Muscle of leg (tissue), 11 donors: Measurements from ENCODE around the gene WDTC1. TPM values are rescaled to one million over a fixed set of nuclear protein-coding genes. Genes with fewer than 3 reads are reported as not detected.
"Not testable (repeated sequence)": the region's sequence is repeated elsewhere in the genome, so short reads cannot be mapped to it uniquely, and the experiment has no call there.

Source experiments
- DNase-seq: peaks from one replicate; pipeline ENCODE4 v3.0.0; 2013
- H3K27ac ChIP-seq: one replicate; pipeline ENCODE4 v1.5.1; 2013; ENCODE audit warnings: mild to moderate bottlenecking, low read length, control low read depth
- H3K27me3 ChIP-seq: one replicate; pipeline ENCODE4 v1.6.1; 2013; ENCODE audit warnings: low read length; ENCODE audit not compliant: control insufficient read depth, insufficient read depth
- H3K36me3 ChIP-seq: one replicate; pipeline ENCODE4 v1.6.1; 2013; ENCODE audit warnings: low read length; ENCODE audit not compliant: control insufficient read depth, insufficient read depth
- H3K4me1 ChIP-seq: one replicate; pipeline ENCODE4 v1.6.1; 2013; ENCODE audit warnings: low read length; ENCODE audit not compliant: control insufficient read depth, insufficient read depth
- H3K4me3 ChIP-seq: one replicate; pipeline ENCODE4 v1.5.1; 2013; ENCODE audit warnings: low read length, control low read depth
- H3K9me3 ChIP-seq: replicated peaks from 2 replicates; pipeline ENCODE4 v1.6.1; 2013; ENCODE audit warnings: low read depth, low read length; ENCODE audit not compliant: control insufficient read depth
- WGBS: methylation state at CpG from one replicate; pipeline ENCODE4 v1.1.5; 2013; ENCODE audit warnings: missing lambda C conversion rate; ENCODE audit not compliant: insufficient coverage; 5-methylcytosine and 5-hydroxymethylcytosine counted together
- polyA plus RNA-seq, 8 donors: library from polyadenylated mRNA; unstranded; fragments of 120-200 nt; gene quantifications; one replicate each; pipeline versions ENCODE4 v1.2.1 to v1.2.3, GENCODE V29; 2013; ENCODE audit warnings: inconsistent platforms in 1 of 8, low replicate concordance in 1 of 8; ENCODE audit not compliant: insufficient read length in 8 of 8, insufficient read depth in 1 of 8
- total RNA-seq: library from RNA; stranded (reverse); fragments of 120-200 nt; gene quantifications from one replicate; pipeline ENCODE4 v1.2.4, GENCODE V29; 2013

WDTC1 gene
- total and polyA plus RNA-seq, 9 donors = 11.3 to 30.7 (median 27.4) TPM

GRCh38 chr1:27285274-27285660, 50.8 kb downstream of the WDTC1 start:
- Histone ChIP-seq H3K4me3 (no peak overlapping the region), H3K4me1 (no peaks in the 10 kb centered on the region), H3K27ac (no peak overlapping the region), H3K27me3 (no peaks in the 10 kb centered on the region), H3K9me3 (no peaks in the 10 kb centered on the region), H3K36me3 (peaks cover 25% of the 10 kb centered on the region)
- no peak for DNase-seq
- WGBS = no CpG with 5 or more reads among the region's 2 CpGs

DNA sequence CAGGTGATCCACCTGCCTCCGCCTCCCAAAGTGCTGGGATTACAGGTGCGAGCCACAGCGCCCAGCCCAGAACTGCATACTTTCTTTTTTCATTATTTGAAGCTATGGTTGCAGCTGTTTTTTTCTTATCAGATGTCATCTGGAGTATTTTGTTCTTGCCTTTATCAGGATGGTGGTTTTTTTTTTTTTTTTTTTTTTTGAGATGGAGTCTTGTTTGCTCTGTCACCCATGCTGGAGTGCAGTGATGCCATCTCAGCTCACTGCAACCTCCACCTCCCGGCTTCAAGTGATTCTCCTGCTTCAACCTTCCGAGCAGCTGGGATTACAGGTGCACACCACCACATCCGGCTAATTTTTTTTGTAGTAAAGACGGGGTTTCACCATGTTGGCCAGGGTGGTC, 51.4 kb downstream of the WDTC1 start:
- 95% methylated on average over 4 of the region's 7 CpGs for WGBS
- DNase-seq, H3K4me1 ChIP-seq, H3K27ac ChIP-seq, H3K27me3 ChIP-seq, H3K4me3 ChIP-seq, H3K9me3 ChIP-seq: not testable (repeated sequence)
- H3K36me3 ChIP-seq = peaks cover 30% of the 10 kb centered on the region

GRCh38 chr1:27289125-27289524, 54.7 kb downstream of the WDTC1 start:
- 99% methylated on average over 12 of the region's 29 CpGs for WGBS
- H3K4me1 ChIP-seq, H3K27me3 ChIP-seq, H3K27ac ChIP-seq, DNase-seq, H3K9me3 ChIP-seq, H3K4me3 ChIP-seq: not testable (repeated sequence)
- H3K36me3 ChIP-seq = peaks cover 36% of the 10 kb centered on the region

- no peak overlapping the region for H3K4me3 ChIP-seq
- 94% methylated on average over 3 of the region's 3 CpGs for WGBS
- H3K27ac ChIP-seq = no peak overlapping the region
- H3K36me3 ChIP-seq = peaks cover 47% of the 10 kb centered on the region
- no peaks in the 10 kb centered on the region for H3K9me3 ChIP-seq
- no peak for DNase-seq
- no peaks in the 10 kb centered on the region for H3K27me3 ChIP-seq
- H3K4me1 ChIP-seq = no peaks in the 10 kb centered on the region
Measured at GRCh38 chr1:27290581-27290980, 56.1 kb downstream of the WDTC1 start.

GRCh38 chr1:27292106-27292505, 57.7 kb downstream of the WDTC1 start:
- no peak overlapping the region for H3K4me3 ChIP-seq
- peaks cover 58% of the 10 kb centered on the region for H3K36me3 ChIP-seq
- H3K27me3 ChIP-seq = no peaks in the 10 kb centered on the region
- 92% methylated on average over 5 of the region's 5 CpGs for WGBS
- no peak overlapping the region for H3K27ac ChIP-seq
- H3K9me3 ChIP-seq = no peaks in the 10 kb centered on the region
- H3K4me1 ChIP-seq = peaks cover 4% of the 10 kb centered on the region
- DNase-seq = no peak

DNA sequence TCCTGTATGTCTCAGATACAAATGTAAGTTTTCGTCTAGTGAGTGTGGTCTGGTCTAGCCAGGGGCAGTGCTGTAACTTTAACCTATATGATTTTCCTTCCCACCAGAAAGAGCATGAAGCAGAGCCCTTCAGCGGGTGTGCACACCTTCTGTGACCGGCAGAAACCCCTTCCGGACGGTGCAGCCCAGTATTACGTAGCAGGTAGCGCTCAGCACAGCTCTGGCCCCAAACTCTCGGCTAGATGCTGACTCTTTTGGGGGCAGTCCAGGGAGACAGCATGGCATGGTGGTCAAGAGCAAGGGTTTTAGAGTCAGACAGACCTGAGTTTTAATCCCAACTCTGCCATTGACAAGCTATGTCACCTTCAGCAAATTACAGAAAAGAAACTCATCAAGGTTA, 59.5 kb downstream of the WDTC1 start:
- 88% methylated on average over 6 of the region's 8 CpGs for WGBS

DNA sequence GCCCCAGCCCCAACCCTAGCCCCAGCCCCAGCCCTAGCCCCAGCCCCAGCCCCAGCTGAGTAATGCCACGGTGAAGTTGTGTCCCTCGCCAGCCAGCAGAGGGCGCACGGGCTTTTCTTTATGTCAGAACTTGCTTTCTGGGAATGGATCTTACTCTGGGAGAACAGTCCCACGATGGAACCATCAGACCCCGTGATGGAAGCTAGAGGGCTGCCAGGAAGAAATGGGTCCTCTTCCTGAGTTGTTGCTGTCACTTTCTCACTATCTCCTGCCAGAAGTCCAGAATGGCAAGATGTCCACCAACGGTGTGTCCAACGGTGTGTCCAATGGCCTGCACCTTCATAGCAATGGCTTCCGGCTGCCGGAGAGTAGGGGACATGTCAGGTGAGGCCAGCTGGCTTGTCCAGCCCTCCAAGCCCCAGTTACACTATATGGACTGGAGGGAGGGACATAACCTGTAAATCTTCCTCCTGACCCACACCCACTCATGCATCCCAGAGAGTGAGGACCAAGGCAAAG, 62.4 kb downstream of the WDTC1 start:
- Histone ChIP-seq H3K36me3 (peaks cover 62% of the 10 kb centered on the region), H3K9me3 (no peaks in the 10 kb centered on the region), H3K27me3 (no peaks in the 10 kb centered on the region), H3K27ac (no peak overlapping the region), H3K4me3 (no peak overlapping the region), H3K4me1 (peaks cover 49% of the 10 kb centered on the region)
- DNase-seq = peak; percentile 74
- WGBS = no CpG with 5 or more reads among the region's 10 CpGs

More for the DNA sequence above, 59.5 kb downstream of the WDTC1 start:
- no peaks in the 10 kb centered on the region for H3K9me3 ChIP-seq
- no peak overlapping the region for H3K27ac ChIP-seq
- peaks cover 21% of the 10 kb centered on the region for H3K4me1 ChIP-seq
- no peaks in the 10 kb centered on the region for H3K27me3 ChIP-seq
- H3K36me3 ChIP-seq = peaks cover 63% of the 10 kb centered on the region
- H3K4me3 ChIP-seq = no peak overlapping the region
- no peak for DNase-seq

DNA sequence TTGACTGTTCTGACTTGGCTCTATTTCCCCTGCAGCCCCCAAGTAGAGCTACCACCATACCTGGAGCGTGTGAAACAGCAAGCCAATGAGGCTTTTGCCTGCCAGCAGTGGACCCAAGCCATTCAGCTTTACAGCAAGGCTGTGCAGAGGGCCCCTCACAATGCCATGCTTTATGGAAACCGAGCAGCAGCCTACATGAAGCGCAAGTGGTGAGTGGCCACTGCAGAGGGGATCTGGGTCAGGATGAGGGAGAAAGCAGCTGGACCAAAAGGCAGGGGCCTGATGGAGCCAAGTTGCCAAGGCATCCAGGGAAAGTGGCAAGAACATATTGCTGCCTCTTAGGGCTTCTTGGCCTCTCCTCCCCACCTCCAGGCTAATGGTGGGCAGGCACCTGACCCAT, 63.5 kb downstream of the WDTC1 start:
- WGBS = 100% methylated on average over 3 of the region's 3 CpGs
- no peak overlapping the region for H3K4me3 ChIP-seq
- peaks cover 50% of the 10 kb centered on the region for H3K4me1 ChIP-seq
- H3K27ac ChIP-seq = no peak overlapping the region
- DNase-seq = no peak
- H3K9me3 ChIP-seq = no peaks in the 10 kb centered on the region
- no peaks in the 10 kb centered on the region for H3K27me3 ChIP-seq
- H3K36me3 ChIP-seq = peaks cover 62% of the 10 kb centered on the region

GRCh38 chr1:27298632-27299384, 64.4 kb downstream of the WDTC1 start:
- Histone ChIP-seq H3K27ac (peak overlapping the region; percentile 93), H3K36me3 (peaks cover 67% of the 10 kb centered on the region), H3K9me3 (no peaks in the 10 kb centered on the region), H3K4me3 (no peak overlapping the region), H3K27me3 (no peaks in the 10 kb centered on the region), H3K4me1 (peaks cover 50% of the 10 kb centered on the region)
- 60% methylated on average over 1 of the region's 8 CpGs for WGBS
- peak; percentile 61 for DNase-seq

DNA sequence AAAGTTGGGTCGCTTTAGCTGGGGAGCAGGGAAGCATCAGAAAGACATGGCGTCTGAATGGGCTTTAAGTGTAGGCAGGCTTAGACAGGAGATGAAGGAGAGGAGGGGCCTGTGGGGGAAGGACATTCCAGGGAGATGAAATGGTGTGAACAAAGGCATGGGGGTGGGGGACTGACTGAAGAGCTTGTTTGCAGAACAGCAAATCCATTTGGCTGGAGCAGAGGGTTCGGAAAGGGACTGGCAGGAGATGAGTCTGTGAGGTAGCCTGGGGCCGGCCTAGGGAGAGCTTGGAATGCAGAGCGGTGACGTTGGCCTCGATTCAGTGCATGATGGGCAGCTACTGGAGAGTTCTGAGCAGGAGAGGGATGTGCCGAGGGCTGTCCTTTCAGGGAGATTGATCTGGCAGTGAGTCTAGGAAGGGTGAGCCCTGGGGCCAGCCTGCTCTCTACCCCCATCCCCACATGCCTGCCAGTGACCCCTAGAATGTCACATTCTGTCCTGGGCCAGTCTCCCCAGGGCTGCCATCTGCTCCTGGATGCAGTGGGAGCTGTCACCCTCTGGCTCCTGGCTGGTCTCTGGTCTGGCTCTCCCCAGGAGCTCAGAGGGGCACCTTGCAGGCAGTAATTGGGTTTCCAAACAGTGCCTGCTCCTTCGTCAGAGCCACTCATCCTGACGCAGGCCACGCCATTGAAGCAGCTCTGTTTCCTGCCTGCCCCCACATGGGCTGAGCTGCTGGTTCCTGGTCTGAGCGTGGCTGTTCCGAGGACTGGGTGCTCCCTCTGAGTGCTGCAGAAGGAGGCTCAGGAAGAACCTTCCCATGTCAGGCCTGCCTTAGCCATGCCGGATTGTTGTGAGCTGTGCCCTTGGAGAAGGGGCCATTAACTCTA, 65.2 kb downstream of the WDTC1 start:
- Histone ChIP-seq H3K27me3 (no peaks in the 10 kb centered on the region), H3K4me1 (peaks cover 50% of the 10 kb centered on the region), H3K36me3 (peaks cover 68% of the 10 kb centered on the region), H3K9me3 (no peaks in the 10 kb centered on the region), H3K4me3 (no peak overlapping the region), H3K27ac (peak overlapping the region; percentile 93)
- DNase-seq = peak; percentile 92
- 21% methylated on average over 11 of the region's 14 CpGs for WGBS
